Progenitor cell of endocrine pancreas (in vitro differentiated cells): ENCODE data around the gene NID2. TPM values are rescaled to one million over a fixed set of nuclear protein-coding genes. Genes with fewer than 3 reads are reported as not detected.

Experiments
- DNase-seq: peaks from one replicate; pipeline ENCODE4 v3.0.0; 2021; ENCODE audit warnings: low spot score; ENCODE audit not compliant: unreplicated experiment
- H3K27ac Mint-ChIP-seq: 2 replicates; pipeline ENCODE4 v1.8.0; 2021; ENCODE audit warnings: mild to moderate bottlenecking, moderate library complexity, mixed read lengths
- H3K27me3 Mint-ChIP-seq: 2 replicates; pipeline ENCODE4 v1.8.0; 2021; ENCODE audit warnings: mixed read lengths
- H3K36me3 Mint-ChIP-seq: 2 replicates; pipeline ENCODE4 v1.8.0; 2022; ENCODE audit warnings: mixed read lengths; ENCODE audit not compliant: insufficient read depth
- H3K4me1 Mint-ChIP-seq: 2 replicates; pipeline ENCODE4 v1.8.0; 2021; ENCODE audit warnings: low read depth, mixed read lengths
- H3K4me3 Mint-ChIP-seq: 2 replicates; pipeline ENCODE4 v1.8.0; 2021; ENCODE audit warnings: low read depth, mild to moderate bottlenecking, moderate library complexity, mixed read lengths
- H3K9me3 Mint-ChIP-seq: 2 replicates; pipeline ENCODE4 v1.8.0; 2021; ENCODE audit warnings: low read depth, mixed read lengths
- total RNA-seq: library from RNA; stranded (reverse); gene quantifications from 2 replicates; pipeline ENCODE4 v1.2.1, GENCODE V29; 2021
- TF ChIP-seq, protein P1 (sequence below): fragments of 200-600 bp; sonication (generic); IDR thresholded peaks from one replicate; pipeline ENCODE4 v1.5.0; 2021; ENCODE audit warnings: antibody characterized with exemption, mild to moderate bottlenecking; ENCODE audit not compliant: unreplicated experiment

Gene NID2
- total RNA-seq, 1 donor from 2014 or later: 2.1 TPM

GRCh38 chr14:52014601-52015267 lies 54.1 kb downstream of the NID2 start:
- Mint-ChIP-seq H3K27me3 (peaks cover 7% of the 10 kb centered on the region), H3K4me1 (peaks cover 1% of the 10 kb centered on the region), H3K27ac (no peak overlapping the region), H3K9me3 (no peaks in the 10 kb centered on the region), H3K4me3 (no peak overlapping the region), H3K36me3 (peaks cover 13% of the 10 kb centered on the region)
- TF ChIP-seq, protein P1, sequence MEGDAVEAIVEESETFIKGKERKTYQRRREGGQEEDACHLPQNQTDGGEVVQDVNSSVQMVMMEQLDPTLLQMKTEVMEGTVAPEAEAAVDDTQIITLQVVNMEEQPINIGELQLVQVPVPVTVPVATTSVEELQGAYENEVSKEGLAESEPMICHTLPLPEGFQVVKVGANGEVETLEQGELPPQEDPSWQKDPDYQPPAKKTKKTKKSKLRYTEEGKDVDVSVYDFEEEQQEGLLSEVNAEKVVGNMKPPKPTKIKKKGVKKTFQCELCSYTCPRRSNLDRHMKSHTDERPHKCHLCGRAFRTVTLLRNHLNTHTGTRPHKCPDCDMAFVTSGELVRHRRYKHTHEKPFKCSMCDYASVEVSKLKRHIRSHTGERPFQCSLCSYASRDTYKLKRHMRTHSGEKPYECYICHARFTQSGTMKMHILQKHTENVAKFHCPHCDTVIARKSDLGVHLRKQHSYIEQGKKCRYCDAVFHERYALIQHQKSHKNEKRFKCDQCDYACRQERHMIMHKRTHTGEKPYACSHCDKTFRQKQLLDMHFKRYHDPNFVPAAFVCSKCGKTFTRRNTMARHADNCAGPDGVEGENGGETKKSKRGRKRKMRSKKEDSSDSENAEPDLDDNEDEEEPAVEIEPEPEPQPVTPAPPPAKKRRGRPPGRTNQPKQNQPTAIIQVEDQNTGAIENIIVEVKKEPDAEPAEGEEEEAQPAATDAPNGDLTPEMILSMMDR: no peak
- DNase-seq: no peak

- peak; percentile 17 for DNase-seq
- peaks cover 1% of the 10 kb centered on the region for H3K4me1 Mint-ChIP-seq
Observed at GRCh38 chr14:52013984-52014600, 54.8 kb downstream of the NID2 start.

DNA sequence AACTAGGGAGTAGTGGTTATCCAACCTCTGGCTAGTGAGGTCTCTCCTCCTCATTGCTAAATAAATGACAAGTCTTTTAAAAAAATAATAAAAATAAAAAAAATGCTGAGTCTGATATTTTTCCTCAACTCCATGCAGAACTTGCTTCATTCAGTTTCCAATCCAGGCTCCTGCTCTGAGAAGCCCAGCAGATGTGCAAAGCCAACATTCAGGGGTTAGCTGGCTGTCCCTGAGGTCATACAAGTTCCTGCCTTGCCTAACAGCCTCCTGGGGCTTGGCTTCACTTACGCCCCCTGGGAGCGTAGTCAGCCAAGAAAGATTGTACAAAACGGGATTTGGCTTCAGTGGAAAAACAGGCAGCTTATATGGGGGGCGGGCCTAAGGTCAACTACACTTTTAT lies 56.2 kb downstream of the NID2 start:
- H3K36me3 Mint-ChIP-seq: peaks cover 18% of the 10 kb centered on the region
- peaks cover 3% of the 10 kb centered on the region for H3K4me1 Mint-ChIP-seq
- peaks cover 7% of the 10 kb centered on the region for H3K27me3 Mint-ChIP-seq
- H3K9me3 Mint-ChIP-seq: no peaks in the 10 kb centered on the region
- H3K4me3 Mint-ChIP-seq: no peak overlapping the region
- no peak overlapping the region for H3K27ac Mint-ChIP-seq
- DNase-seq: no peak
- TF ChIP-seq, protein P1: no peak

More at GRCh38 chr14:52013984-52014600, 54.8 kb downstream of the NID2 start:
- Mint-ChIP-seq H3K27ac (no peak overlapping the region), H3K4me3 (no peak overlapping the region), H3K9me3 (no peaks in the 10 kb centered on the region), H3K36me3 (peaks cover 13% of the 10 kb centered on the region), H3K27me3 (peaks cover 7% of the 10 kb centered on the region)
- TF ChIP-seq, protein P1: peak; percentile 46

- H3K9me3 Mint-ChIP-seq: no peaks in the 10 kb centered on the region
- peaks cover 20% of the 10 kb centered on the region for H3K36me3 Mint-ChIP-seq
- peaks cover 2% of the 10 kb centered on the region for H3K27me3 Mint-ChIP-seq
- TF ChIP-seq, protein P1: no peak
- DNase-seq: no peak
- H3K4me3 Mint-ChIP-seq: no peak overlapping the region
- peaks cover 5% of the 10 kb centered on the region for H3K4me1 Mint-ChIP-seq
- no peak overlapping the region for H3K27ac Mint-ChIP-seq
Observed at GRCh38 chr14:52011523-52011922, 57.3 kb downstream of the NID2 start.

DNA sequence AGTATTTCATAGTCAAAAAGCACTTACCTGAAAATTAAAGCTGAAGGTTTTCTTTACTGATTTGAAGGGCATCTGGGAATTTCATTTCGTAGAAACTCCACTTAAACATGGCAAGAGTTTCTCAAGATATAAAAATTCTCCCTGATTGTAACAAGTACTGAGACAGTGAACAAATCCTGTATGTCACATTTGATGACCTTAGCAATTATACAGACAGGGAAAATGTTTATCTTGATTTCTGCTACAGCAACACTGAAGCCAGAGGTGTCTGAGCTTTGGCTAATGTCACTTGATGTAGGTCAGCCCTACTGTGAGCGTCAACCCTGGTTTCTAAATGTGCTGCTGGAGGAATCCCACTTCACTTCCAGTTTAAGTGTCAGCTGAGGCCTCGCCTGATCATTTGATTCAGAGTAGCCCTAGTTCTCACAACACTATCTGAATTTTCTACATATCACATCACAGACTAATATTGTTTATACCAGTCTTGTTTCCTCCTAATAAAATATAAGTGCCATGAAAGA lies 58.6 kb downstream of the NID2 start:
- Mint-ChIP-seq H3K4me1 (peaks cover 8% of the 10 kb centered on the region), H3K27ac (no peak overlapping the region), H3K4me3 (no peak overlapping the region), H3K36me3 (peaks cover 28% of the 10 kb centered on the region), H3K9me3 (no peaks in the 10 kb centered on the region), H3K27me3 (no peaks in the 10 kb centered on the region)
- no peak for DNase-seq
- TF ChIP-seq, protein P1: no peak
